ENCODE measurements around the gene RARG.

The RARG gene

DNA sequence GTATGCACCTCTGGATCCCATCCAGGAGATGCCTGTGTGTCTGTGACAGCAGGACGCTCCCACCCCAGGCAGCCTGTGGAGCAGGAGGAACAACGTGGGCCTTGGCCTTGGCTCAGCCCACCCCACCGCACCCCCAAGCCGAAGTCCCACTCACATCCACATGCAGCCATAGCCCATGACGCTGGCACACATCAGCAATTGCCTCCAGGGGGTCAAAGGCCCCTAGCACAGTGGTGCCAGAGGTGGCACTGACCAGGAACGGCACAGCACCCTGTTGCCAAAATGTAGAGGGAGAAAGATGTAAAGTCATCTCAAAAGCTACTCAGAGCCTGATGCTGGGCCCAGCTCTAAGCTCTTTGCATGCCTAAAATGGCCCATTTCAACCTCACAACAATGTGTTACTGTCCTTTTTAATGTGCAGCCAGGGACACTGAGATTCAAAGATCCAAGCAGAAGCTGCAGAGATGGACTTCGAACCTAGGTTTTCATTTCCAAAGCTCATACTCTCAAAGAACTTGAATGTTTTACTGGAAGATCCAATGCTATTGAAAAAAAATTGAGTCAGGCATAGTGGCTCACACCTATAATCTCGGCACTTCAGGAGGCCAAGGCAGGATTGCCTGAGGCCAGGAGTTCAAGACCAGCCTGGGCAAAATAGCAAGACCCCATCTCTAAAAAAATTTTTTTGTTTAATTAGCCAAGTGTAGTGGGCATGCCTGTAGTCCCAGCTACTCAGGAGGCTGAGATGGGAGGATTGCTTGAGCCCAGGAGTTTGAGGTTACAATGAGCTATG lies 70.7 kb downstream of the RARG start:
- no peak overlapping the region for H3K9ac ChIP-seq (ENCODE audit: low read depth, low read length, poor library complexity, severe bottlenecking)
- no peaks in the 10 kb centered on the region for H3K79me2 ChIP-seq (ENCODE audit: insufficient read depth, low read length)
- no peaks in the 10 kb centered on the region for H3F3A ChIP-seq (ENCODE audit: low read depth)

GRCh38 chr12:53160673-53161072 lies 71.3 kb downstream of the RARG start:
- Histone ChIP-seq H4K20me1 (ENCODE audit: insufficient read depth, low read length, poor library complexity, severe bottlenecking) (no peaks in the 10 kb centered on the region), H3K9ac (ENCODE audit: low read depth, low read length, poor library complexity, severe bottlenecking) (no peak overlapping the region), H2AFZ (ENCODE audit: low read length) (no peak overlapping the region), H3K36me3 (ENCODE audit: insufficient read depth, low read length) (no peaks in the 10 kb centered on the region), H3K4me2 (ENCODE audit: low read depth, low read length, poor library complexity, severe bottlenecking) (no peak overlapping the region), H3F3A (ENCODE audit: low read depth) (no peaks in the 10 kb centered on the region), H3K4me1 (ENCODE audit: insufficient read depth, low read length, poor library complexity, severe bottlenecking) (peaks cover 6% of the 10 kb centered on the region), H3K79me2 (ENCODE audit: insufficient read depth, low read length) (no peaks in the 10 kb centered on the region), H3K9me3 (ENCODE audit: insufficient read depth, low read depth, low read length) (no peaks in the 10 kb centered on the region), H3K27me3 (ENCODE audit: insufficient read depth, low read length, poor library complexity, severe bottlenecking) (no peaks in the 10 kb centered on the region), H3K4me3 (ENCODE audit: low read length, poor library complexity, severe bottlenecking) (no peak overlapping the region), H3K9me2 (replicated peaks; ENCODE audit: low read depth, low read length) (no peaks in the 10 kb centered on the region)
- TF ChIP-seq, protein P1, sequence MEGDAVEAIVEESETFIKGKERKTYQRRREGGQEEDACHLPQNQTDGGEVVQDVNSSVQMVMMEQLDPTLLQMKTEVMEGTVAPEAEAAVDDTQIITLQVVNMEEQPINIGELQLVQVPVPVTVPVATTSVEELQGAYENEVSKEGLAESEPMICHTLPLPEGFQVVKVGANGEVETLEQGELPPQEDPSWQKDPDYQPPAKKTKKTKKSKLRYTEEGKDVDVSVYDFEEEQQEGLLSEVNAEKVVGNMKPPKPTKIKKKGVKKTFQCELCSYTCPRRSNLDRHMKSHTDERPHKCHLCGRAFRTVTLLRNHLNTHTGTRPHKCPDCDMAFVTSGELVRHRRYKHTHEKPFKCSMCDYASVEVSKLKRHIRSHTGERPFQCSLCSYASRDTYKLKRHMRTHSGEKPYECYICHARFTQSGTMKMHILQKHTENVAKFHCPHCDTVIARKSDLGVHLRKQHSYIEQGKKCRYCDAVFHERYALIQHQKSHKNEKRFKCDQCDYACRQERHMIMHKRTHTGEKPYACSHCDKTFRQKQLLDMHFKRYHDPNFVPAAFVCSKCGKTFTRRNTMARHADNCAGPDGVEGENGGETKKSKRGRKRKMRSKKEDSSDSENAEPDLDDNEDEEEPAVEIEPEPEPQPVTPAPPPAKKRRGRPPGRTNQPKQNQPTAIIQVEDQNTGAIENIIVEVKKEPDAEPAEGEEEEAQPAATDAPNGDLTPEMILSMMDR (conservative IDR thresholded peaks at IDR 0.05; ENCODE audit: low read length): no peak
- TF ChIP-seq EZH2phosphoT487 (IDR thresholded peaks at IDR 0.05; ENCODE audit: borderline replicate concordance): no peak

More for the DNA sequence above, 70.7 kb downstream of the RARG start:
- H2AFZ ChIP-seq (ENCODE audit: low read length): no peak overlapping the region
- H4K20me1 ChIP-seq (ENCODE audit: insufficient read depth, low read length, poor library complexity, severe bottlenecking): no peaks in the 10 kb centered on the region
- H3K36me3 ChIP-seq (ENCODE audit: insufficient read depth, low read length): no peaks in the 10 kb centered on the region
- TF ChIP-seq, protein P1 (conservative IDR thresholded peaks at IDR 0.05; ENCODE audit: low read length): no peak
- no peak for TF ChIP-seq EZH2phosphoT487 (IDR thresholded peaks at IDR 0.05; ENCODE audit: borderline replicate concordance)
- H3K9me2 ChIP-seq (replicated peaks; ENCODE audit: low read depth, low read length): no peaks in the 10 kb centered on the region
- no peaks in the 10 kb centered on the region for H3K27me3 ChIP-seq (ENCODE audit: insufficient read depth, low read length, poor library complexity, severe bottlenecking)
- H3K4me2 ChIP-seq (ENCODE audit: low read depth, low read length, poor library complexity, severe bottlenecking): no peak overlapping the region
- H3K4me3 ChIP-seq (ENCODE audit: low read length, poor library complexity, severe bottlenecking): no peak overlapping the region
- peaks cover 6% of the 10 kb centered on the region for H3K4me1 ChIP-seq (ENCODE audit: insufficient read depth, low read length, poor library complexity, severe bottlenecking)
- H3K9me3 ChIP-seq (ENCODE audit: insufficient read depth, low read depth, low read length): no peaks in the 10 kb centered on the region

All from Loucy (cell line).